MM.1S (cell line): Measurements from ENCODE around the gene NUP62.

ENCODE experiments used
- DNase-seq: peaks from one replicate; pipeline ENCODE4 v3.0.0-alpha.2; 2015
- H2AFZ ChIP-seq: fragments of 300-600 bp; sonication (generic); 2 replicates; pipeline ENCODE4 v1.6.0; 2016; ENCODE audit warnings: antibody characterized with exemption, low read length
- H3F3A ChIP-seq: fragments of 300-600 bp; sonication (generic); 2 replicates; pipeline ENCODE4 v1.6.1; 2016; ENCODE audit warnings: mild to moderate bottlenecking, antibody characterized with exemption, low read length, moderate library complexity, mixed read lengths; ENCODE audit not compliant: insufficient read depth
- H3K27ac ChIP-seq: fragments of 300-600 bp; sonication (generic); 2 replicates; pipeline ENCODE4 v1.5.1; 2016; ENCODE audit warnings: mild to moderate bottlenecking, low read length
- H3K27me3 ChIP-seq: fragments of 300-600 bp; sonication (generic); replicated peaks from 2 replicates; pipeline ENCODE4 v1.6.0; 2016; ENCODE audit warnings: low read length; ENCODE audit not compliant: insufficient read depth
- H3K36me3 ChIP-seq: fragments of 300-600 bp; sonication (generic); replicated peaks from 2 replicates; pipeline ENCODE4 v1.6.1; 2016; ENCODE audit warnings: mild to moderate bottlenecking, low read length, mixed read lengths; ENCODE audit not compliant: insufficient read depth
- H3K4me1 ChIP-seq: fragments of 300-600 bp; sonication (generic); 2 replicates; pipeline ENCODE4 v1.6.1; 2016; ENCODE audit warnings: low read length, mixed read lengths
- H3K4me2 ChIP-seq: fragments of 300-600 bp; sonication (generic); 2 replicates; pipeline ENCODE4 v1.6.0; 2016; ENCODE audit warnings: low read depth, low read length
- H3K4me3 ChIP-seq: fragments of 300-600 bp; sonication (generic); 2 replicates; pipeline ENCODE4 v1.5.1; 2016; ENCODE audit warnings: low read length, mixed read lengths
- H3K79me2 ChIP-seq: fragments of 300-600 bp; sonication (generic); 2 replicates; pipeline ENCODE4 v1.6.1; 2016; ENCODE audit warnings: mixed run types, low read length, mixed read lengths
- H3K9ac ChIP-seq: fragments of 300-600 bp; sonication (generic); 2 replicates; pipeline ENCODE4 v1.6.1; 2016; ENCODE audit warnings: low read length, mixed read lengths
- H3K9me2 ChIP-seq: fragments of 300-600 bp; sonication (generic); replicated peaks from 2 replicates; pipeline ENCODE4 v1.6.1; 2016; ENCODE audit warnings: mild to moderate bottlenecking, low read length, mixed read lengths; ENCODE audit not compliant: insufficient read depth
- H3K9me3 ChIP-seq: fragments of 300-600 bp; sonication (generic); replicated peaks from 2 replicates; pipeline ENCODE4 v1.6.1; 2016; ENCODE audit warnings: mild to moderate bottlenecking, low read length, mixed read lengths; ENCODE audit not compliant: insufficient read depth
- H4K20me1 ChIP-seq: fragments of 300-600 bp; sonication (generic); 2 replicates; pipeline ENCODE4 v1.6.1; 2016; ENCODE audit warnings: mild to moderate bottlenecking, low read length, moderate library complexity, mixed read lengths; ENCODE audit not compliant: insufficient read depth
- CTCF ChIP-seq: fragments of 300-600 bp; sonication (generic); IDR thresholded peaks from 2 replicates; pipeline ENCODE4 v1.5.1; 2016; ENCODE audit warnings: antibody characterized with exemption, low read length, mixed read lengths
- EZH2 ChIP-seq: fragments of 300-600 bp; sonication (generic); optimal IDR thresholded peaks from 2 replicates; pipeline ENCODE3; 2017; ENCODE audit warnings: low read depth, mild to moderate bottlenecking, antibody characterized with exemption, low read length, mixed read lengths
- EZH2phosphoT487 ChIP-seq: fragments of 300-600 bp; sonication (generic); IDR thresholded peaks from 2 replicates; pipeline ENCODE4 v1.6.1; 2018; ENCODE audit warnings: antibody characterized with exemption, low read length

The NUP62 gene

GRCh38 chr19:49884109-49884508, 45.2 kb downstream of the NUP62 start:
- Histone ChIP-seq H3K4me2 (no peak overlapping the region), H3K4me3 (no peak overlapping the region), H3K9ac (no peak overlapping the region), H3K27ac (no peak overlapping the region), H3K9me2 (no peaks in the 10 kb centered on the region), H3K4me1 (no peaks in the 10 kb centered on the region), H3K36me3 (no peaks in the 10 kb centered on the region; the same call in 1 of the 2 replicates), H3K79me2 (peaks cover 4% of the 10 kb centered on the region), H4K20me1 (no peaks in the 10 kb centered on the region), H3K9me3 (no peaks in the 10 kb centered on the region), H3K27me3 (no peaks in the 10 kb centered on the region), H3F3A (peaks cover 3% of the 10 kb centered on the region; the same call in 1 of the 2 replicates), H2AFZ (no peak overlapping the region)
- no peak for DNase-seq
- TF ChIP-seq CTCF (no peak), EZH2 (no peak), EZH2phosphoT487 (no peak)

GRCh38 chr19:49883094-49883493, 46.2 kb downstream of the NUP62 start:
- Histone ChIP-seq H3K4me2 (no peak overlapping the region), H4K20me1 (no peaks in the 10 kb centered on the region), H3K9me2 (no peaks in the 10 kb centered on the region), H3K27ac (no peak overlapping the region), H3K79me2 (peaks cover 15% of the 10 kb centered on the region), H3K4me3 (no peak overlapping the region), H3K9ac (no peak overlapping the region), H2AFZ (no peak overlapping the region), H3K27me3 (no peaks in the 10 kb centered on the region), H3K36me3 (no peaks in the 10 kb centered on the region; the same call in 1 of the 2 replicates), H3K9me3 (no peaks in the 10 kb centered on the region), H3K4me1 (no peaks in the 10 kb centered on the region), H3F3A (peaks cover 4% of the 10 kb centered on the region; the same call in 1 of the 2 replicates)
- DNase-seq: no peak
- no peak for TF ChIP-seq EZH2
- no peak for TF ChIP-seq CTCF
- no peak for TF ChIP-seq EZH2phosphoT487

- Histone ChIP-seq H3K4me3 (no peak overlapping the region), H3K4me2 (no peak overlapping the region), H3K36me3 (no peaks in the 10 kb centered on the region; the same call in 1 of the 2 replicates), H4K20me1 (no peaks in the 10 kb centered on the region), H3K79me2 (peaks cover 16% of the 10 kb centered on the region), H3F3A (peaks cover 4% of the 10 kb centered on the region; the same call in 1 of the 2 replicates), H2AFZ (no peak overlapping the region), H3K9ac (no peak overlapping the region), H3K27ac (no peak overlapping the region), H3K9me2 (no peaks in the 10 kb centered on the region), H3K27me3 (no peaks in the 10 kb centered on the region), H3K4me1 (no peaks in the 10 kb centered on the region), H3K9me3 (no peaks in the 10 kb centered on the region)
- no peak for DNase-seq
- no peak for TF ChIP-seq EZH2phosphoT487
- TF ChIP-seq CTCF: no peak
- no peak for TF ChIP-seq EZH2
Observed at GRCh38 chr19:49882643-49883042, 46.7 kb downstream of the NUP62 start.
